Upper lobe of left lung (tissue), 4 donors: ENCODE data around the gene TNFRSF21.

ENCODE experiments used
- CTCF ChIP-seq, 6 experiments: fragments of 450-650 bp in 4 of 6; fragments of 200-600 bp in 2 of 6; sonication (generic) in 2 of 6; IDR thresholded peaks; one replicate each; pipeline ENCODE4 v1.5.1; 2016 to 2019; ENCODE audit warnings: antibody characterized with exemption in 6 of 6
- EP300 ChIP-seq, 4 donors: sonication (generic); formaldehyde crosslinking; IDR thresholded peaks; one replicate each; pipeline ENCODE4 v1.5.1; 2017; ENCODE audit warnings: antibody characterized with exemption in 4 of 4, control low read depth in 2 of 4
- POLR2A ChIP-seq, 4 donors: fragments of 450-650 bp; IDR thresholded peaks; one replicate each; pipeline ENCODE4 v1.5.1; 2016 to 2017; ENCODE audit warnings: antibody characterized with exemption in 4 of 4, mild to moderate bottlenecking in 2 of 4
- POLR2AphosphoS5 ChIP-seq, 2 donors: sonication (generic); formaldehyde crosslinking; IDR thresholded peaks; one replicate each; pipeline ENCODE4 v1.5.1; 2017; ENCODE audit warnings: antibody characterized with exemption in 2 of 2

DNA sequence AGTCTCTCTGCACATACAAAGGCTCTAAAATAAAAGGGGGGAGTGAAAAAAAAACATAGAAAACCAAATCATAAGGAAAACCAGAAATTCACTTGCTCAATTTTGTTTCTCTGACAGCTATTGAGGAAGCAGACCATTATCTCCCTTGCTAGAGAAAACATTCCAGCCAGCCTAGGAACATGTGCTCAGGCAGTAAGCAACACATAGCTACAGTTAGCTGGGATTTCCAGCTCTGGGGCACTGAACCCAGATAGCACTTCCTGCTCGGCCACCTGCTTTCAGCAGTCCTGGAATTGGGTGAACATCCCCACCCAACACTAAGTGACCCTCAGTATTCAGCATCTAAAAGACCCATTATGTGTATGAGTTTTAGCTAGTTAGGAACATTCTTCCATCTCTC lies 61.3 kb downstream of the TNFRSF21 start:
- no peak for TF ChIP-seq CTCF (IDR thresholded peaks at IDR 0.05)
- TF ChIP-seq EP300 (IDR thresholded peaks at IDR 0.05): no peak
- no peak for TF ChIP-seq POLR2A (IDR thresholded peaks at IDR 0.05)
- no peak for TF ChIP-seq POLR2AphosphoS5 (IDR thresholded peaks at IDR 0.05)
